Nephron (organoid): Measurements from ENCODE around the gene CBARP.

Experiments used
- H3K27ac Mint-ChIP-seq, 3 experiments: 2 replicates each; pipeline ENCODE4 v1.8.0; 2020; ENCODE audit warnings: mixed read lengths in 3 of 3, mild to moderate bottlenecking in 2 of 3, moderate library complexity in 1 of 3
- H3K27me3 Mint-ChIP-seq: 2 replicates; pipeline ENCODE4 v1.8.0; 2021; ENCODE audit warnings: low read depth, mild to moderate bottlenecking, moderate library complexity, mixed read lengths
- H3K36me3 Mint-ChIP-seq: 2 replicates; pipeline ENCODE4 v1.8.0; 2020; ENCODE audit warnings: low read depth, mixed read lengths
- H3K4me1 Mint-ChIP-seq: 2 replicates; pipeline ENCODE4 v1.8.0; 2020; ENCODE audit warnings: mixed read lengths
- H3K4me3 Mint-ChIP-seq, 3 experiments: 2 replicates each; pipeline ENCODE4 v1.8.0; 2020; ENCODE audit warnings: mild to moderate bottlenecking in 3 of 3, mixed read lengths in 3 of 3, moderate library complexity in 2 of 3
- H3K9me3 Mint-ChIP-seq: 2 replicates; pipeline ENCODE4 v1.8.0; 2020; ENCODE audit warnings: mixed read lengths
- CTCF ChIP-seq, 3 experiments: fragments of 200-600 bp; sonication (generic); IDR thresholded peaks; one replicate each; pipeline ENCODE4 v1.5.0; 2021; ENCODE audit warnings: antibody characterized with exemption in 3 of 3; ENCODE audit not compliant: unreplicated experiment in 3 of 3

Gene CBARP

GRCh38 chr19:1238369-1239303, 831 bp upstream of the CBARP start:
- Mint-ChIP-seq H3K27ac (peak overlapping the region; percentile 46 to 77 (median 74)), H3K36me3 (no peaks in the 10 kb centered on the region), H3K4me3 (peak overlapping the region; percentile 82 to 86 (median 86)), H3K27me3 (no peaks in the 10 kb centered on the region), H3K9me3 (no peaks in the 10 kb centered on the region), H3K4me1 (peaks cover 20% of the 10 kb centered on the region)
- no peak for TF ChIP-seq CTCF (IDR thresholded peaks at IDR 0.05; ENCODE audit: unreplicated experiment in 3 of 3)

GRCh38 chr19:1237027-1237659, 662 bp downstream of the CBARP start:
- Mint-ChIP-seq H3K9me3 (no peaks in the 10 kb centered on the region), H3K36me3 (no peaks in the 10 kb centered on the region), H3K4me3 (peak overlapping the region; percentile 48 to 78 (median 61)), H3K27me3 (no peaks in the 10 kb centered on the region), H3K27ac (no peak overlapping the region), H3K4me1 (peaks cover 22% of the 10 kb centered on the region)
- TF ChIP-seq CTCF (IDR thresholded peaks at IDR 0.05; ENCODE audit: unreplicated experiment in 3 of 3), result no peak

DNA sequence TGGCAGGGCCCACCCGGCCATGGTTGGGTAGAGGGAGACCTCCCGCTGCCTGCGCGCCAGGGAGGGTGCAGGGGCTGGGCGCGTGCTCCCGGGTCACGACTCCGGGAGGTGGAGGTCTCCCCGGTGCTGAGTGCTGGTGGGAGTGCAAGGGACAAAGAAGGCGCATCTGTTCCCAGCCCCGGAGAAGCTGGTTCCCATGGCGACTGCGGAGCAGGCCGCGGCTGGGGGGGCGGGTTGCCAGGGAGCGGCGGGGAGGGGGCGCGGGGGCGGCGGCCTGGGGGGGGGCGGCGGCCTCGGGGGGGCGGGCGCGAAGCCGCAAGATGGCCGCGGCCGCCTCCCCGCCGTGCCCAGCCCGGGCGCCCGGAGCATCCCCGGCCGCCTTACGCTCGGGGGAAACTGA, 1.2 kb downstream of the CBARP start:
- no peaks in the 10 kb centered on the region for H3K36me3 Mint-ChIP-seq
- no peaks in the 10 kb centered on the region for H3K9me3 Mint-ChIP-seq
- H3K4me1 Mint-ChIP-seq, result peaks cover 26% of the 10 kb centered on the region
- H3K4me3 Mint-ChIP-seq, result peak overlapping the region in 2 of 3 experiments; percentile 12 to 69
- H3K27ac Mint-ChIP-seq, result no peak overlapping the region
- no peaks in the 10 kb centered on the region for H3K27me3 Mint-ChIP-seq
- TF ChIP-seq CTCF (IDR thresholded peaks at IDR 0.05; ENCODE audit: unreplicated experiment in 3 of 3), result no peak

DNA sequence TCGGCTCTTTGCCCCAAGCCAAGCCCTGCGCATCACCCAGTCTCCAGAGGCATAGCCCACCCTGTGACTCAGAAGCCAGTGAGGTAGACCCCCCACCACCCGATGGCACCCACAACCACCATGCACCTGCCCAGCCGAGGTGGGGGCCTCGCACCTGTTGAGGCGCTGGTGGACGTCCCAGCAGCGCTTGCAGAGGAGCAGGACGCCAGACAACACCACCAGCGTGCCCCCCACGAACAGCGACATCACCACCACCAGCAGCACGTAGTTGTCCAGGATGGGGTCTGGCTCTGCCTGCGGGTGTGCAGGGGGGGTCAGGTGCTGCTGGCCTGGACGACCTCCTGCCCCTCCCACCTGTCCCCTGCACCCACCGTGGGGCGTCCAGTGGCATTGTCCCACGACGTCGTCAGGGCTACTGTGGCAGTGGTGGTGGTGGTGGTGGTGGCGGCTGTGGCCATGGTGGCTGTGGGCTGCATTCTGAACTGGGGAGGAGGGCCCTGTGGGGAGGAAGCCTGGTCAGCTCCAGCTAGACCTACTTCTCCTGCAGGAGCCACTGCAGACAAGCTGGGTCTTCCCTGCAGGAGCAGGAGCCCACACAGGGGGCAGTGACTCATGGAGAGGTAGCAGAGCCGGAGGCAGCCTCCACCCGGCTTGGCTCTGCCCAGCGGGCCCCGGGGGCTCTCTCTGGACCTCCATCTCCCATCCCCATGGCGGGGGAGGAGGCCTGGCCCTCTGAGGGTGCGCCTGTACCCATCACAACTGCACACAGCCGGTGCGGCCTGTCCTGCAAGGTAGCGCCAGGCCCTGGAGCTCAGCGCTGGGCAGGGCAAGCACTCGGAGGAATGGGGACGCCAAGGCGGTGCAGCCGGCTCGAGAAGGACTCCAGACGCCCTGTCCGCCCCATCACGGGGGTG, 1.9 kb downstream of the CBARP start:
- Mint-ChIP-seq H3K4me1 (peaks cover 22% of the 10 kb centered on the region), H3K9me3 (no peaks in the 10 kb centered on the region), H3K27ac (no peak overlapping the region), H3K36me3 (no peaks in the 10 kb centered on the region), H3K27me3 (no peaks in the 10 kb centered on the region), H3K4me3 (peak overlapping the region in 2 of 3 experiments; percentile 55 to 69)
- no peak for TF ChIP-seq CTCF (IDR thresholded peaks at IDR 0.05; ENCODE audit: unreplicated experiment in 3 of 3)

GRCh38 chr19:1234955-1235380, 2.8 kb downstream of the CBARP start:
- Mint-ChIP-seq H3K9me3 (no peaks in the 10 kb centered on the region), H3K4me3 (peak overlapping the region in 1 of 3 experiments; percentile 35), H3K27ac (no peak overlapping the region), H3K4me1 (peaks cover 22% of the 10 kb centered on the region), H3K36me3 (no peaks in the 10 kb centered on the region), H3K27me3 (no peaks in the 10 kb centered on the region)
- TF ChIP-seq CTCF (IDR thresholded peaks at IDR 0.05; ENCODE audit: unreplicated experiment in 3 of 3), result no peak
